COLO668 (cell line): Measurements from ENCODE around the gene CEACAM16.
"Not testable (repeated sequence)": the region's sequence is repeated elsewhere in the genome, so short reads cannot be mapped to it uniquely, and the experiment has no call there.

Source experiments
- DNase-seq: peaks from one replicate; lab custom pipeline; 2025; ENCODE audit not compliant: unreplicated experiment; lab: John Stamatoyannopoulos, UW

Gene CEACAM16

DNA sequence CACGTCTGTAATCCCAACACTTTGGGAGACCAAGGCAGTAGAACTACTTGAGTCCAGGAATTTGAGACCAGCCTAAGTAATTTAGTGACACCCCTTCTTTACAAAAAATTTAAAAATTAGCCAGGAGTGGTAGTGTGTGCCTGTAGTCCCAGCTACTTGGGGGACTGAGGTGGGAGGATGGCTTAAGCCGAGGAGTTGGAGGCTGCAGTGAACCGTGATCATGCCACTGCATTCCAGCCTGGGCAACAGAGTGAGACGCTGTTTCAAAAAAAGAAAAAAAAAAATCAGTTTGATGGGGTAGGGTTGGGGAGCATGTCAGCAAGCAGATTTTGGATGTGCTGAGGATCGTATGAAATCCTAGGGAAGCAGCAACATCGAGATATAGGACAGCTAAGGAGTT is 23.4 kb upstream of the CEACAM16 start:
- DNase-seq = no peak

- no peak for DNase-seq
Measured at GRCh38 chr19:44677019-44677811, 21.7 kb upstream of the CEACAM16 start.

GRCh38 chr19:44680536-44680935 is 18.4 kb upstream of the CEACAM16 start:
- no peak for DNase-seq

GRCh38 chr19:44681992-44682790 is 16.8 kb upstream of the CEACAM16 start:
- DNase-seq = no peak

- no peak for DNase-seq
Measured at GRCh38 chr19:44682807-44683206, 16.1 kb upstream of the CEACAM16 start.

GRCh38 chr19:44683434-44684210 is 15.3 kb upstream of the CEACAM16 start:
- no peak for DNase-seq

DNA sequence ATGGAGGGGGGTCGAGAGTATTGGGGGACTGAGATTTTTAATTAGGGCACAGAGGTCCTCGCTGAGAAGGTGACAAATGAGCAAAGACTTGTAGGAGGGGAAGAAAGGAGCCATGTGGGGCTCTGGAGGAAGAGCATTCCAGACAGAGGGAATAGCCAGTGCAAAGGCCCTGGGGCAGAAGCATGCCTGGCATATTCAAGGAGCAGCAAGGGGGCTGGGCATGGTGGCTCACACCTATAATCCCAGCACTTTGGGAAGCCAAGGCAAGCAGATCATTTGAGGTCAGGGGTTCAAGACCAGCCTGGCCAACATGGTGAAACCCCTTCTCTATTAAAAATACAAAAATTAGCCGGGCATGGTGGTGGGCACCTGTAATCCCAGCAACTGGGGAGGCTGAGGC is 14.6 kb upstream of the CEACAM16 start:
- not testable (repeated sequence) for DNase-seq

DNA sequence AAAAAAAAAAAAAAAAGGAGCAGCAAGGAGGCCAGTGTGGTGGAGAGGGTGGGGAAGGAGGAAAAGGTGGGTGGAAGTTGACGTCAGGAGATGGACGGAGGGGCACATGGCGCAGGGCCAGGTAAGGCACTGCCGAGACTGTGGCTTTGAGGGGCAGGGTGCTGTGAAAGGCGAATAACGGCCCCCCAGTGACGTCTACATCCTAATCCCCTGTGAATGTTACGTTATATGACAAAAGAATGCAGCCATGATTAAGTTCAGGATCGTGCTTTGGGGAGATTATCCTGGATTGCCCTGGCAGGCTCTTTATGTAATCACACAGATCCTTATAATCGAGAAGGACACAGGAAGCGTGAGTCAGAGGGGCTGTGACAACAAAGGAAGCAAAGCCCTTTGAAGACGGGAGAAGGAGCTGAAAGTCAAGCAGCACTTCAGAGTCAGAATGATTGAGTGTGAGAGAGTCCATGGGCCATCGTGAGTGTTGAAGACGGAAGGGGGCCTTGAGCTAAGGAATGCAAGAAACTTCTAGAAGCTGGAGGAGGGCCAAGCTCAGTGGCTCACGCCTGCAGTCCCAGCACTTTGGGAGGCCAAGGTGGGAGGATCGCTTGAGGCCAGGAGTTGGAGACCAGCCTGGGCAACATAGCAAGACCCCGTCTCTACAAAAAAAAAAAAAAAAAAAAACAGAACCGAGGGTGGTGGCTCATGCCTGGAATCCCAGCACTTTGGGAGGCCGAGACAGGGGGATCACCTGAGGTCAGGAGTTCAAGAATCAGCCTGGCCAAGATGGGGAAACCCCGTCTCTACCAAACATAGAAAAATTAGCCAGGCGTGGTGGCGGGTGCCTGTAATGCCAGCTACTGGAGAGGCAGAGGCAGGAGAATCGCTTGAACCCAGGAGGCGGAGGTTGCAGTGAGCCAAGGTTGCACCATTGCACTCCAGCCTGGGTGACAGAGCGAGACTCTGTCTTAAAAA is 13.8 kb upstream of the CEACAM16 start:
- no peak for DNase-seq

- DNase-seq = no peak
Measured at GRCh38 chr19:44685877-44686276, 13.1 kb upstream of the CEACAM16 start.

GRCh38 chr19:44686896-44687295 is 12.1 kb upstream of the CEACAM16 start:
- no peak for DNase-seq

GRCh38 chr19:44687888-44688287 is 11.1 kb upstream of the CEACAM16 start:
- DNase-seq = no peak

- DNase-seq = peak; percentile 76
Measured at GRCh38 chr19:44689290-44690130, 9.4 kb upstream of the CEACAM16 start.

DNA sequence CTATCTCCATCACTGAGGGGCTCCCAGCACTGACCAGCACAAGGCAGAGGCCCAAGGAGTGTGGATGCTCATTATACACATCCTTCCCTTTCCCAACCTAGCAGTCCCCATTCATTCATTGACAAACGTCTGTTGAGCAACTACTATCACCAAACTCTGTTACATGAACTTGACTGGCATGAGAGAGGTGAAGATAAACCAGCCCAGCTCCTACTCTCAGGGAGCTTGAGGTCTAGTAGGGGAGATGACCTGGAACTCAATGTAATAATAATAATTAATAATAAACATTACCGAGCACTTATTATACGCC is 8.9 kb upstream of the CEACAM16 start:
- DNase-seq = no peak

DNA sequence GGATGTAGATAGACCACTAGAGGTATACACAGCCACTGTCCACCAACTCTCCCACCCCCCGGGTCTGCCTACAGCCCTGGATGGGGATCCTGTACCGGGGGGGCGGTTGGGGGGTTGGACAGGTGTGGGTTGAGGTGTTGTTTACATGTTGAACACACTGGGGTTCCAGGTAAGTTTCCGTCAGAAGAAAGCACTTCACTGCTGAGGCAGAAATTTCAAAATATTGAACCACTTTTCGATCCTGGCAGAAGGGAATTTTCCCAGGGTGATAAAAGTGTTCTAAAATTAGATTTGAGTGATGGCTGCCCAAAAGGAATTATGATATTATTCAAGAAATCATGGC is 6.6 kb upstream of the CEACAM16 start:
- no peak for DNase-seq

GRCh38 chr19:44694184-44694579 is 4.8 kb upstream of the CEACAM16 start:
- DNase-seq = no peak

DNA sequence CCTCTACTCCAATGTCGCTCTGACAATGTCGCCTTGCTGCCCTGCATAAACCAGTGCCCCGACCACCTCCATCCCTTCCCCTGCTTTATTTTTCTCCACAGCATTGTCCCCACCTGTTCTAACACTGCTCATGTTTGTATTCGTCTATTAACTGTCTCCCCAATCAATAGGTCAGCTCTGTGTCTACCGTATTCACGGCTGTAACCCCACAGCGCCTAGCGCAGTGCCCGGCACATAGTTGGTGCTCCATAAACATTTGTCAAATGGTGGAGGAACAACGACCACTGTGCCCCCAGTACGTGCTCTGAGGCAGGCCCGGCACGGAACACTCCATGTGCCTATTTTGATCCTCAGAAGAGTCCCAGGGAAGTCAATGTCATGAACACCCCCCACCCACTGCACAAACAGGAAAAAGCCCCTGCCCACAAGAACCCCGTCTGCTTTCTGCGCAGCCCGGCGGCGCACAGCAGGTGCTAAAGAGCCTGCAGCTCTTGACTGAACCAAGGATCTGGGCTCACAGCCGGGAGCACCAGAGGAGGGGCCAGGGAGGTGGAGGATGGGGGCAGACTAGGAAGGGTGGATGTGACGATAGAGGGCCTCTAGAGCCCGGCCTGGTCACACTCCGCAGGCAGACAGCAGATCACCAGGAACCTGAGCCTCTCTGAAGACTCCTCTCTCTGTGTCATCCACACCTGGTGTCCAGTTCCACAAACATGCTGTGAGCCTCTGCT is 1.8 kb upstream of the CEACAM16 start:
- DNase-seq = peak; percentile 91

- DNase-seq = peak; percentile 42
Measured at GRCh38 chr19:44697670-44698034, 1.3 kb upstream of the CEACAM16 start.

GRCh38 chr19:44700547-44700946 is 1.6 kb downstream of the CEACAM16 start:
- DNase-seq = no peak

DNA sequence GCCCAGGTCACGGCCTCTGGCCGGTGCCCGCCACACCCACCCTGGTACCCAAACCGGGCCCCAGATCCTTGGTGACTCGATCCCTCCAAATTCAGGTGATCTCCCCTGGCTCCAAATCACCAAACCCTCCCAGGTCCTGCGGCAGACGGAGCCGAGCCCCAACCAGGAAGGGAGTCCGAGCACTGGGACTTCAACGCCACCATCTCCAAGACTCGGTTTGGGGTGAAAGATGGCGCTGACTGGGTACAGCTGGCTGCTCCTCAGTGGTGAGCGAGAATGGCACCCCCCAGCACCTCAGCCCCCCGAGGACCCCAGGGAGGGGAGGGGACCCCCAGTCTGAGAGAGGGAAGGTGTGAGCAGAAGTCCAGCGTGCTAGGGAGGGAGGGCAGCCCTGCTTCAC is 2.3 kb downstream of the CEACAM16 start:
- DNase-seq = no peak
